Nephron (organoid): ENCODE data around the gene HEATR5A.
"Not testable (repeated sequence)": the region's sequence is repeated elsewhere in the genome, so short reads cannot be mapped to it uniquely, and the experiment has no call there.

Experiments used
- H3K27ac Mint-ChIP-seq, 3 experiments: 2 replicates each; pipeline ENCODE4 v1.8.0; 2020; ENCODE audit warnings: mixed read lengths in 3 of 3, mild to moderate bottlenecking in 2 of 3, moderate library complexity in 1 of 3
- H3K27me3 Mint-ChIP-seq: 2 replicates; pipeline ENCODE4 v1.8.0; 2021; ENCODE audit warnings: low read depth, mild to moderate bottlenecking, moderate library complexity, mixed read lengths
- H3K36me3 Mint-ChIP-seq: 2 replicates; pipeline ENCODE4 v1.8.0; 2020; ENCODE audit warnings: low read depth, mixed read lengths
- H3K4me1 Mint-ChIP-seq: 2 replicates; pipeline ENCODE4 v1.8.0; 2020; ENCODE audit warnings: mixed read lengths
- H3K4me3 Mint-ChIP-seq, 3 experiments: 2 replicates each; pipeline ENCODE4 v1.8.0; 2020; ENCODE audit warnings: mild to moderate bottlenecking in 3 of 3, mixed read lengths in 3 of 3, moderate library complexity in 2 of 3
- H3K9me3 Mint-ChIP-seq: 2 replicates; pipeline ENCODE4 v1.8.0; 2020; ENCODE audit warnings: mixed read lengths
- TF ChIP-seq, protein P1 (sequence below), 3 experiments: fragments of 200-600 bp; sonication (generic); IDR thresholded peaks; one replicate each; pipeline ENCODE4 v1.5.0; 2021; ENCODE audit warnings: antibody characterized with exemption in 3 of 3; ENCODE audit not compliant: unreplicated experiment in 3 of 3

Gene HEATR5A

DNA sequence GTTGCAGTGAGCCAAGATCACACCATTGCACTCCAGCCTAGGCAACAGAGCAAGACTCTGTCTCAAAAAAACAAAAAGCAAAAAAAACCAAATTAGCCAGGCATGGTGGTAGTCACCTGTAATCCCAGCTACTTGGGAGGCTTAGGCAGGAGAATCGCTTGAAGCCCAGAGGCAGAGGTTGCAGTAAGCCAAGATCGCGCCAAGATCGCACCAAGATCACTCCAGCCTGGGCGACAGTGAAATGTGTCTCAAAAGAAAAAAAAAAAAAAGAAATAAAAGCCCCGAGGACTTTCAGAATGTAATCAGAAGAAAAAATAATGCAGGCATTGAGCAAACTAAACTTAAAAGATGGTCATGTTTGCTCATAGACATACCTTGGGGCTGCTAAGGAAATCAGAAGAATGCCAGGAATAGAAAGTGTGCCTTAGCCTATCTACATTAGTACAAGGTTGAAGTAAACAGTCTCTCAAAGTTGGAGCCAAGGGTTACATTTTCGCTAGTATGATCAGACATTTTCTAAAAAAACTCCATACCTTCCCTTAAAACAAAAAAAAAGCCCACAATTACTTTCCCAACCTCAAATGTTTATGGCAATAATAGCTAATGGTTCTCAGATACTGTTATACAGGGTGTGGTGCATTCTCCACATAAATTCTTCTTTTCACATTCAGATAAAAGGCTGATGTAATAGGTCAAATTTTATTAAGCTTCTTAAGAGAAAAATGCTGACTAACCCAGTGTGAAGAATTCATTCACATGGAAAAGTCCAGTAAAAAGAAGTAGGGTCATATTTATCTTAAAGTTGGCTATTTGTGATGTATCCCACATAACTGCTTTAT, 21.1 kb upstream of the HEATR5A start:
- no peak overlapping the region for H3K4me3 Mint-ChIP-seq
- peak overlapping the region in 2 of 3 experiments; percentile 53 to 78 for H3K27ac Mint-ChIP-seq
- peaks cover 40% of the 10 kb centered on the region for H3K36me3 Mint-ChIP-seq
- TF ChIP-seq, protein P1, sequence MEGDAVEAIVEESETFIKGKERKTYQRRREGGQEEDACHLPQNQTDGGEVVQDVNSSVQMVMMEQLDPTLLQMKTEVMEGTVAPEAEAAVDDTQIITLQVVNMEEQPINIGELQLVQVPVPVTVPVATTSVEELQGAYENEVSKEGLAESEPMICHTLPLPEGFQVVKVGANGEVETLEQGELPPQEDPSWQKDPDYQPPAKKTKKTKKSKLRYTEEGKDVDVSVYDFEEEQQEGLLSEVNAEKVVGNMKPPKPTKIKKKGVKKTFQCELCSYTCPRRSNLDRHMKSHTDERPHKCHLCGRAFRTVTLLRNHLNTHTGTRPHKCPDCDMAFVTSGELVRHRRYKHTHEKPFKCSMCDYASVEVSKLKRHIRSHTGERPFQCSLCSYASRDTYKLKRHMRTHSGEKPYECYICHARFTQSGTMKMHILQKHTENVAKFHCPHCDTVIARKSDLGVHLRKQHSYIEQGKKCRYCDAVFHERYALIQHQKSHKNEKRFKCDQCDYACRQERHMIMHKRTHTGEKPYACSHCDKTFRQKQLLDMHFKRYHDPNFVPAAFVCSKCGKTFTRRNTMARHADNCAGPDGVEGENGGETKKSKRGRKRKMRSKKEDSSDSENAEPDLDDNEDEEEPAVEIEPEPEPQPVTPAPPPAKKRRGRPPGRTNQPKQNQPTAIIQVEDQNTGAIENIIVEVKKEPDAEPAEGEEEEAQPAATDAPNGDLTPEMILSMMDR (IDR thresholded peaks at IDR 0.05; ENCODE audit: unreplicated experiment in 3 of 3) = no peak
- H3K4me1 Mint-ChIP-seq = no peaks in the 10 kb centered on the region
- H3K27me3 Mint-ChIP-seq = no peaks in the 10 kb centered on the region
- peaks cover 11% of the 10 kb centered on the region for H3K9me3 Mint-ChIP-seq

DNA sequence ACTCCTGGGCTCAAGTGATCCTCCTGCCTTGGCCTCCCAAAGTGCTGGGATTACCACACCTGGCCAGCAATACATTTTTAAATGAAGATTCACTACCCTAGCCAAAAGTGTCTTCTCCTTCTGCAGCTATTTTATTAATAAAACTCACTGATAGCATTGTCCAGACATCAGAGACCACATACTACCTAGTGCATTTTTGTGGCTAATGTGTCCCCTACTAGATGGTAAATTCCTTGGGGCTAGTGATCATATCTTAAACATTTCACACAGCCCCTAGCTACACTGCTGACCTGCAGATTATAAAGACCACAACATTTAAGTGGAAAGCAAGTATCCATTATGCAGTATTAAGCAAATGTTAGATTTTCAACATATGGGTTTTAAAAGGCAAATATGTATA, 19.9 kb upstream of the HEATR5A start:
- no peaks in the 10 kb centered on the region for H3K4me1 Mint-ChIP-seq
- peaks cover 11% of the 10 kb centered on the region for H3K9me3 Mint-ChIP-seq
- no peaks in the 10 kb centered on the region for H3K27me3 Mint-ChIP-seq
- H3K4me3 Mint-ChIP-seq = no peak overlapping the region
- no peak overlapping the region for H3K27ac Mint-ChIP-seq
- peaks cover 35% of the 10 kb centered on the region for H3K36me3 Mint-ChIP-seq
- TF ChIP-seq, protein P1 (IDR thresholded peaks at IDR 0.05; ENCODE audit: unreplicated experiment in 3 of 3) = no peak

DNA sequence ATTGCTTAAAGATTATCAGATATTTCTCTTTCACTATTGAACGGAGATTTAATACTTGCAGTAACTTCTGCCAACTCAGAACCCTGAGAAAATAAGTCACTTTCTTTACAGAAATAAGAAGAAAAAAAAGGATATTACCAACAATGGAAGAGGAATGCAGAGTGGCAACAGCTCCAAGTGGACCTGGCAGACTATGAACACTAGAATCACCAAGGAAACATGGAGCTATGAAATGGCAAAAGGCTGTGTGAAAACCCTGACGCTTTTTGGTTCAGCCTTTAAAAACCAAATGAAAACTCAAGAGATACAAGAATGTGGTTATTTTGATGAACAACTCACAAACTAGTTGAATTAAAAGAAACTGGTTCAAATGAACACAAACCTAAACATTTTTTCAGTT, 19.2 kb upstream of the HEATR5A start:
- Mint-ChIP-seq H3K4me1 (no peaks in the 10 kb centered on the region), H3K36me3 (peaks cover 39% of the 10 kb centered on the region), H3K9me3 (peaks cover 11% of the 10 kb centered on the region), H3K4me3 (no peak overlapping the region), H3K27me3 (no peaks in the 10 kb centered on the region), H3K27ac (no peak overlapping the region)
- TF ChIP-seq, protein P1 (IDR thresholded peaks at IDR 0.05; ENCODE audit: unreplicated experiment in 3 of 3) = no peak

DNA sequence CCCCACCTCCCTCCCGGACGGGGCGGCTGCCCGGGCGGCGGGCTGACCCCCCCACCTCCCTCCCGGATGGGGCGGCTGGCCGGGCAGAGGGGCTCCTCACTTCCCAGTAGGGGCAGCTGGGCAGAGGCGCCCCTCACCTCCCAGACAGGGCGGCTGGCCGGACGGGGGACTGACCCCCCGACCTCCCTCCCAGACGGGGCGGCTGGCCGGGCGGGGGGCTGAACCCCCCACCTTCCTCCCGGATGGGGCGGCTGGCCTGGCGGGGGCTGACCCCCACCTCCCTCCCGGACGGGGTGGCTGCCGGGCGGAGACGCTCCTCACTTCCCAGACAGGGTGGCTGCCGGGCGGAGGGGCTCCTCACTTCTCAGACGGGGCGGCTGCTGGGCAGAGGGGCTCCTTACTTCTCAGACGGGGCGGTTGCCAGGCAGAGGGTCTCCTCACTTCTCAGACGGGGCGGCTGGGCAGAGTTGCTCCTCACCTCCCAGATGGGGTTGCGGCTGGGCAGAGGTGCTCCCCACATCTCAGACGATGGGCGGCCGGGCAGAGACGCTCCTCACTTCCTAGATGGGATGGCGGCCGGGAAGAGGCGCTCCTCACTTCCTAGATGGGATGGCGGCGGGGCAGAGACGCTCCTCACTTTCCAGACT, 16.8 kb upstream of the HEATR5A start:
- not testable (repeated sequence) for H3K4me1 Mint-ChIP-seq

DNA sequence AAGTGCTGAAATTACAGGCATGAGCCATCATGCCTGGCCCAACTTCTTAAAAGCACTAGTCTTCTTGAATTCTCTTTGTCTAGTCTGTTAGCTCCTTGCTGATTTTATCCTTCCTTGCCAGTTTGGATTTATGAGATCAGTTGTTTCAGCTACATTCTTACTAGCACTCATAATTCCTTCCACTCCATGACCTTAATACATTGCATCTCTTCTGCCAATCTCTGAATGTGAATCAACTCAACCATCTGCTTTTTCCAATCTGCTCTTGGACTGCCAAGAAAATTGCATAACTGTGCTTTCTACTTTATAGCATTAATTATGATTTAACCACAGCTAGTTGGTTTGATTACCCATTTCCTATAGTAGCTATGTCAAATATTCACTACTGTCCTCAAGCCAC, 14.9 kb upstream of the HEATR5A start:
- Mint-ChIP-seq H3K4me3 (no peak overlapping the region), H3K36me3 (peaks cover 62% of the 10 kb centered on the region), H3K27ac (no peak overlapping the region), H3K27me3 (no peaks in the 10 kb centered on the region), H3K4me1 (no peaks in the 10 kb centered on the region), H3K9me3 (peaks cover 33% of the 10 kb centered on the region)
- TF ChIP-seq, protein P1 (IDR thresholded peaks at IDR 0.05; ENCODE audit: unreplicated experiment in 3 of 3) = no peak

More for the DNA sequence above, 16.8 kb upstream of the HEATR5A start:
- not testable (repeated sequence) for H3K4me3 Mint-ChIP-seq, H3K27me3 Mint-ChIP-seq, H3K27ac Mint-ChIP-seq
- Mint-ChIP-seq H3K36me3 (peaks cover 47% of the 10 kb centered on the region), H3K9me3 (peaks cover 21% of the 10 kb centered on the region)

DNA sequence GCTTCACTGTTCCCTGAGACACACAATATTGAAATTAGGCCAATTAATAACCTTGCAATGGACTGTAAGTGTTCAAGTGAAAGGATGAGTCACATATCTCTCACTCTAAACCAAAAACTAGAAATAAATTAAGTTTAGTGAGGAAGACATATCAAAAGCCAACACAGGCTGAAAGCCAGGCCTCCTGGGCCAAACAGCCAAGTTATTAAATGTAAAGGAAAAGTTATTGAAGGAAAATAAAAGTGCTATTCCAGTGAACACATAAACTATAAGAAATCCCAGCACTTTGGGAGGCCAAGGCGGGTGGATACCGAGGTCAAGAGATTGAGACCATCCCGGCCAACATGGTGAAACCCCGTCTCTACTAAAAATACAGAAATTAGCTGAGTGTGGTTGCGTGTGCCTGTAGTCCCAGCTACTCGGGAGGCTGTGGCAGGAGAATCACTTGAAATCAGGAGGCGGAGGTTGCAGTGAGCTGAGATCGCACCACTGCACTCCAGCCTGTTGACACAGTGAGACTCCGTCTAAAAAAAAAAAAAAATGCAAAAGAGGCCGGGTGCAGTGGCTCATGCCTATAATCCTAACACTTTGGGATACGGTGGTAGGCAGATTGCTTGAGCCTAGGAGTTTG, 10.4 kb upstream of the HEATR5A start:
- H3K27me3 Mint-ChIP-seq = no peaks in the 10 kb centered on the region

More for the DNA sequence above, 10.4 kb upstream of the HEATR5A start:
- H3K9me3 Mint-ChIP-seq = peaks cover 22% of the 10 kb centered on the region
- H3K36me3 Mint-ChIP-seq = peaks cover 36% of the 10 kb centered on the region
- no peak overlapping the region for H3K27ac Mint-ChIP-seq
- H3K4me1 Mint-ChIP-seq = no peaks in the 10 kb centered on the region
- no peak overlapping the region for H3K4me3 Mint-ChIP-seq
- TF ChIP-seq, protein P1 (IDR thresholded peaks at IDR 0.05; ENCODE audit: unreplicated experiment in 3 of 3) = no peak
